ENCODE results near the gene GRID2IP.

DNA sequence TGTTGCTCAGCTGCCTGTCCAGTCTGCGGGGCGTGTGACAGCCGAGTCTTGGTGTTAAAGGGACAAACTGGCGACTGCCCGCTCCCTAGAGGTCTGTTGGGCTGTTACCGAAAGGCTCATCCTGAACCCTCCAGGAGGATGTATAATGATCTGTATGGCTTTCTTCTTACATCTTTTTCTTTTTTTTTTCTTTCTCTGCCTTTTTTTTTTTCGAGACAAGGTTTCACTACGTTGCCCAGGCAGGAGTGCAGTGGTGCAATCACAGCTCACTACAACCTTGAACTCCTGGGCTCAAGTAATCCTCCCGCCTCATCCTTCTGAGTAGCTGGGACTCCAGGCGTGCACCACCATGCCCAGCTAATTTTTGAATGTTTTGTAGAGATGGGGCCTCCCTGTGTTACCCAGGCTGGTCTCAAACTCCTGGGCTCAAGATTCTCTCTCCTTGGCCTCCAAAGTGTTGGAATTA, 39.4 kb upstream of the GRID2IP start:
- TF ChIP-seq, protein P1, sequence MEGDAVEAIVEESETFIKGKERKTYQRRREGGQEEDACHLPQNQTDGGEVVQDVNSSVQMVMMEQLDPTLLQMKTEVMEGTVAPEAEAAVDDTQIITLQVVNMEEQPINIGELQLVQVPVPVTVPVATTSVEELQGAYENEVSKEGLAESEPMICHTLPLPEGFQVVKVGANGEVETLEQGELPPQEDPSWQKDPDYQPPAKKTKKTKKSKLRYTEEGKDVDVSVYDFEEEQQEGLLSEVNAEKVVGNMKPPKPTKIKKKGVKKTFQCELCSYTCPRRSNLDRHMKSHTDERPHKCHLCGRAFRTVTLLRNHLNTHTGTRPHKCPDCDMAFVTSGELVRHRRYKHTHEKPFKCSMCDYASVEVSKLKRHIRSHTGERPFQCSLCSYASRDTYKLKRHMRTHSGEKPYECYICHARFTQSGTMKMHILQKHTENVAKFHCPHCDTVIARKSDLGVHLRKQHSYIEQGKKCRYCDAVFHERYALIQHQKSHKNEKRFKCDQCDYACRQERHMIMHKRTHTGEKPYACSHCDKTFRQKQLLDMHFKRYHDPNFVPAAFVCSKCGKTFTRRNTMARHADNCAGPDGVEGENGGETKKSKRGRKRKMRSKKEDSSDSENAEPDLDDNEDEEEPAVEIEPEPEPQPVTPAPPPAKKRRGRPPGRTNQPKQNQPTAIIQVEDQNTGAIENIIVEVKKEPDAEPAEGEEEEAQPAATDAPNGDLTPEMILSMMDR (IDR thresholded peaks at IDR 0.05 in 4 of 5, conservative IDR thresholded peaks at IDR 0.05 in 1 of 5), result no peak
- no peak for TF ChIP-seq POLR2A (IDR thresholded peaks at IDR 0.05)
